ENCODE results near the gene CELF2.

The CELF2 gene

DNA sequence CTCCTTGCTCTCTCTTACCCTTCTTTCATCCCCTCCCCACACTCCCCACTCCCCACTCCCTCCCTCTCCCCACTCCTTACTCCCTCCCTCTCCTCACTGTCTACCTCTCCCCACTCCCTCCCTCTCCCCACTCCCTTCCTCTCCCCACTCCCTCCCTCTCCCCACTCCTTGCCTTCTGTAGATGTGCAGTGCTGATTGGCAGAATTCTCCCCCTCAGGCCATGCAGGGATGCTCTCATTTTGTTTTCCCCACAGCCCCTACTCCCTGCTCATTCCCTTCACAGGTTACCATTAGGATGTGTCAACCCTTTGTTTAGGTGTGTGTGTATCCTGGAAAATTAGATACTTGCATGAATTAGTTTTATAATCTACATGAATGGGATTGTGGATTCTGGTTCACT is 90.3 kb downstream of the CELF2 start:
- no peak for DNase-seq (ENCODE audit: low read depth, low spot score)
- TF ChIP-seq, protein P1, sequence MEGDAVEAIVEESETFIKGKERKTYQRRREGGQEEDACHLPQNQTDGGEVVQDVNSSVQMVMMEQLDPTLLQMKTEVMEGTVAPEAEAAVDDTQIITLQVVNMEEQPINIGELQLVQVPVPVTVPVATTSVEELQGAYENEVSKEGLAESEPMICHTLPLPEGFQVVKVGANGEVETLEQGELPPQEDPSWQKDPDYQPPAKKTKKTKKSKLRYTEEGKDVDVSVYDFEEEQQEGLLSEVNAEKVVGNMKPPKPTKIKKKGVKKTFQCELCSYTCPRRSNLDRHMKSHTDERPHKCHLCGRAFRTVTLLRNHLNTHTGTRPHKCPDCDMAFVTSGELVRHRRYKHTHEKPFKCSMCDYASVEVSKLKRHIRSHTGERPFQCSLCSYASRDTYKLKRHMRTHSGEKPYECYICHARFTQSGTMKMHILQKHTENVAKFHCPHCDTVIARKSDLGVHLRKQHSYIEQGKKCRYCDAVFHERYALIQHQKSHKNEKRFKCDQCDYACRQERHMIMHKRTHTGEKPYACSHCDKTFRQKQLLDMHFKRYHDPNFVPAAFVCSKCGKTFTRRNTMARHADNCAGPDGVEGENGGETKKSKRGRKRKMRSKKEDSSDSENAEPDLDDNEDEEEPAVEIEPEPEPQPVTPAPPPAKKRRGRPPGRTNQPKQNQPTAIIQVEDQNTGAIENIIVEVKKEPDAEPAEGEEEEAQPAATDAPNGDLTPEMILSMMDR (IDR thresholded peaks at IDR 0.05; ENCODE audit: insufficient read depth, low read length, missing control alignments) = no peak
- no peak overlapping the region for H3K4me3 ChIP-seq (ENCODE audit: low read depth, low read length)
- ChIA-PET CTCF (no interaction called here), POLR2A (no interaction called here)

DNA sequence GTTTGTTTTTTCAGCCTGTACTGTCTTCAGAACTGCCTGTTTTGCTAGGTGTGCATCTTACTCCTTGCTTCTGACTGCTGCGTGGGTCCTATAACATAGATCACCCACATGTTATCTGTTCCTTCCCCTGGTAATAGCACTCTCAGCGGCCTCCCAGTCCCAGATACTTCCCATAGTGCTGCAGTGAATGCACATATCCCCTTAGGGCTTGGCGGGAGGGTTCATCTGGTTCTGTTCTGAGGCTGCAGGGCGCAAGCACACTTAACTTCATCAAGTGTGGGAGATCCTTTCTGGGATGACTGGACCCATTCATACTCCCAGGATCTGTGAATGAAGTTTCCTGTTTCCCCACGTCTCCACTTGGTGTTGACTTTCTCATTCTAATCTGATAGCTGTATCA is 90.7 kb downstream of the CELF2 start:
- ChIA-PET POLR2A (no interaction called here), CTCF (no interaction called here)
- TF ChIP-seq, protein P1 (IDR thresholded peaks at IDR 0.05; ENCODE audit: insufficient read depth, low read length, missing control alignments) = no peak
- DNase-seq (ENCODE audit: low read depth, low spot score) = no peak
- no peak overlapping the region for H3K4me3 ChIP-seq (ENCODE audit: low read depth, low read length)

DNA sequence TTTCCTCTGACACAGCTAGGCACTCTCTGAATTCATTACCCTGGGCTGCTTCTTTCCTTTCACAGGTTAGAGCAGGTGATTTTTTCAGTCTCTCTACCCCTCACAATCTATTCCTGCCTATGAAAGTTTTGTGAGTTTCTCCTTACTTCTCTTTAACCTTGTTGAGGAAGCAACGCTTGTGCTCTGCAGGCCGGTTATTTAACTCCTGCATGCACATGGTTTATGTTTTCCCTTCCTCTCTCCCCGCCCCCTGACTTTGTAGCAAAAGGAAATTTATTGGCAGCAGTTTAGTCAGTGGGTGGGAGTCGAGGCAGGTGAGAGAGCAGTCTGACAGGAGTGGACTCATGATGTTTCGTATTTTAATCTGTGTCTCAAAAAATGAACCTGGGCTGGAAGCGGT is 91.9 kb downstream of the CELF2 start:
- ChIA-PET POLR2A (no interaction called here), CTCF (no interaction called here)
- TF ChIP-seq, protein P1 (IDR thresholded peaks at IDR 0.05; ENCODE audit: insufficient read depth, low read length, missing control alignments) = no peak
- no peak for DNase-seq (ENCODE audit: low read depth, low spot score)
- H3K4me3 ChIP-seq (ENCODE audit: low read depth, low read length) = no peak overlapping the region

DNA sequence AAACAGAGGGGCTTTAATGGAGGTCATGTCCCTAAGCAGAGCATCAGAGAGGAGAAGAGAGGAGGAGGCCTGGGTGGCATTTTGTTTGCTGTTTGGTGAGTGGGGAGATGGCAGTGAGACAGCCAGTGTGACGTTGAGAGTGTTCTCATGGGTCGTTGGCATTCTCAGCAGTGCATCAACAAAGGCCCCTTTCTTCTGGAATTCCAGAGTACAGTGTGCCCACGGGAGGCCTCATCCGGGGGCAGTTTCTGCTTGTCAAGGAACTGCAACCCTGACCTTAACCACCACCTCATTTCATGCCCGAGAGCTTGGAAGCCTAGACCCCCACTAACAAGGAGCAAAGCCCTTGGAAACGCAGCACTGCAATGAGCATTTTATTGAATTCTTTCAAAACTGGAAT is 92.9 kb downstream of the CELF2 start:
- TF ChIP-seq, protein P1 (IDR thresholded peaks at IDR 0.05; ENCODE audit: insufficient read depth, low read length, missing control alignments) = no peak
- POLR2A ChIA-PET = no interaction called here

DNA sequence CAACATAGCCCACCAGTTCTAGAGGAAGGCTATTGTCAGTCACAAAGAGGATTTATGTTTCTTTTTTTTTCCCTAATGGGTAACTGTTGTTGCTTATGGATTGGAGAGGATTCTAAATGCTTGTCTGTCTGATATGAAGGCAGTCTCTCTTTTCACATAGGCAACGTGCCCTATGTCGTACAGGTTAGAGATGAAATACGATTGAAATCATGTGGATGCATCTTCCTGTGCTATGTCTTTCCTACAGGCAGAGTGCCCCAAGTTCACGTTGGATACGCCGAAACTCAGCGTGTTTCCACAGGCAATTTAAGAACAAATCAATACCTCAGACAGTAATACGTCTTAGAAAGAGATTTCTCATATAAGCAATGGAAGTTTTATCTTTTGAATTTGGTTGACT is 93.8 kb downstream of the CELF2 start:
- no peak overlapping the region for H3K4me3 ChIP-seq (ENCODE audit: low read depth, low read length)
- POLR2A ChIA-PET = no interaction called here
- no peak for DNase-seq (ENCODE audit: low read depth, low spot score)
- TF ChIP-seq, protein P1 (IDR thresholded peaks at IDR 0.05; ENCODE audit: insufficient read depth, low read length, missing control alignments) = no peak
- CTCF ChIA-PET = no interaction called here

More for the DNA sequence above, 92.9 kb downstream of the CELF2 start:
- no peak overlapping the region for H3K4me3 ChIP-seq (ENCODE audit: low read depth, low read length)
- DNase-seq (ENCODE audit: low read depth, low spot score) = no peak
- CTCF ChIA-PET = no interaction called here

DNA sequence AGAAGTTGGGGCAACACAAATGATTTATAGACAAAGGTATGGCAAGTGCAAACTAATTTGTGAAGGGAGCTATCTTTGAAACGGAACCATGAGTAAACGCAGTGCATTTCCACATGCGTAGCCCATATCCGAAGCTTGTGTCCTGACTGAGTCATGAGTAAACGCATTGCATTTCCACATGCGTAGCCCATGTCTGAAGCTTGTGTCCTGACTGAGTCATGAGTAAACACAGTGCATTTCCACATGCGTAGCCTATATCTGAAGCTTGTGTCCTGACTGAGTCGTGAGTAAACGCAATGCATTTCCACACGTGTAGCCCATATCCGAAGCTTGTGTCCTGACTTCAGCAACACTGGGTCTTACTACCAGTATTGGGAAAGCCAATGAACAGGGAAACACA is 95.0 kb downstream of the CELF2 start:
- CTCF ChIA-PET = interaction anchor here (2.6 kb wide), 1 partner anchor 158 kb away, joined by 12 read pairs; no protein-coding TSS in a partner anchor
- TF ChIP-seq, protein P1 (IDR thresholded peaks at IDR 0.05; ENCODE audit: insufficient read depth, low read length, missing control alignments) = no peak
- no peak overlapping the region for H3K4me3 ChIP-seq (ENCODE audit: low read depth, low read length)
- no peak for DNase-seq (ENCODE audit: low read depth, low spot score)
- POLR2A ChIA-PET = no interaction called here
